SH-SY5Y (cell line): ENCODE measurements around the gene OPN5.

Experiments used
- GATA2 ChIP-seq: IDR thresholded peaks from 2 replicates; pipeline ENCODE4 v1.6.1; 2011; ENCODE audit warnings: mild to moderate bottlenecking, low read depth, low read length
- GATA3 ChIP-seq: IDR thresholded peaks from 2 replicates; pipeline ENCODE4 v1.6.1; 2011; ENCODE audit warnings: low read depth, mild to moderate bottlenecking, low read length, moderate library complexity

DNA sequence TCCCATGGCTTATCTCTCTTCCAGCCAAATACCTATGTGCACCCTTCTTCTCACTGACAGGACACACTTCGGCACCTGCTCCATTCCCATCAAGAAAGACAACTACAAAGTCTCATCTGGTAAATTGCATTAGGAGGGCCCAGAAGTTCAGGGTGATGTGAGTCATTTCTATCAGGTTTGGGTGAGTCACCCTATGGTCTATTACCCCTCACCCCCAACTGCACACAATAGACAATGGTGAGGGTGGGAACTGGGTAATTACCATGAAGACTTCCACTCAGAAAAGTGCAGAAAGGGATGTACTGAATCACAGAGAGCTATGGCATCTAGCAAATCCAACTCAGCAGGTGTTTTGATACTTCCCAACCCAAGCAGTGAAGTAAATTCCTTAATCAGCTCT is 54.8 kb downstream of the OPN5 start:
- TF ChIP-seq GATA2: no peak
- no peak for TF ChIP-seq GATA3
